GM12874 (cell line): Measurements from ENCODE around the gene TBC1D19.

Experiments used
- TF ChIP-seq, protein P1 (sequence below): IDR thresholded peaks from 2 replicates; pipeline ENCODE4 v1.5.1; 2011; ENCODE audit warnings: low read depth, mild to moderate bottlenecking, control low read depth, low read length, moderate library complexity; ENCODE audit not compliant: insufficient read depth

The TBC1D19 gene

DNA sequence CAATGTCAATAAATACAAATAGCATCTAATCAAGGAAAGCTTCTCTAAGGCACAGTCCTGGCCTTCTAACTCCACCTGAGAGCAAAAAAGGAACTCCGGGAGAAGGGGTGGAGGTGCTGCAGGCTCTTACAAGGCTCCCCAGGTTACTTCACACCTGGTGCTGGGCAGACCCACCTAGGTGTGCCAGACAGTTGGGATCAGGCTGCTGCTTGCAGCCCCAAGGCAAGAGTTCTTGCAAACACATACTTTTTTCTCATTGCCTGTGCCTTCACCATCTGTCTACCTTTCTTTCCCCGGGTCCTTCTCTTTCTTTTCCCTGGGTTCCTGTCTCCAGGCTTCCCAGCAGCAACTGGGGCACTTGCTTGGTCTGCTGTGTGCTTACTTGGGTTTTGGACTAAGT, 195.3 kb downstream of the TBC1D19 start:
- TF ChIP-seq, protein P1, sequence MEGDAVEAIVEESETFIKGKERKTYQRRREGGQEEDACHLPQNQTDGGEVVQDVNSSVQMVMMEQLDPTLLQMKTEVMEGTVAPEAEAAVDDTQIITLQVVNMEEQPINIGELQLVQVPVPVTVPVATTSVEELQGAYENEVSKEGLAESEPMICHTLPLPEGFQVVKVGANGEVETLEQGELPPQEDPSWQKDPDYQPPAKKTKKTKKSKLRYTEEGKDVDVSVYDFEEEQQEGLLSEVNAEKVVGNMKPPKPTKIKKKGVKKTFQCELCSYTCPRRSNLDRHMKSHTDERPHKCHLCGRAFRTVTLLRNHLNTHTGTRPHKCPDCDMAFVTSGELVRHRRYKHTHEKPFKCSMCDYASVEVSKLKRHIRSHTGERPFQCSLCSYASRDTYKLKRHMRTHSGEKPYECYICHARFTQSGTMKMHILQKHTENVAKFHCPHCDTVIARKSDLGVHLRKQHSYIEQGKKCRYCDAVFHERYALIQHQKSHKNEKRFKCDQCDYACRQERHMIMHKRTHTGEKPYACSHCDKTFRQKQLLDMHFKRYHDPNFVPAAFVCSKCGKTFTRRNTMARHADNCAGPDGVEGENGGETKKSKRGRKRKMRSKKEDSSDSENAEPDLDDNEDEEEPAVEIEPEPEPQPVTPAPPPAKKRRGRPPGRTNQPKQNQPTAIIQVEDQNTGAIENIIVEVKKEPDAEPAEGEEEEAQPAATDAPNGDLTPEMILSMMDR, result no peak

DNA sequence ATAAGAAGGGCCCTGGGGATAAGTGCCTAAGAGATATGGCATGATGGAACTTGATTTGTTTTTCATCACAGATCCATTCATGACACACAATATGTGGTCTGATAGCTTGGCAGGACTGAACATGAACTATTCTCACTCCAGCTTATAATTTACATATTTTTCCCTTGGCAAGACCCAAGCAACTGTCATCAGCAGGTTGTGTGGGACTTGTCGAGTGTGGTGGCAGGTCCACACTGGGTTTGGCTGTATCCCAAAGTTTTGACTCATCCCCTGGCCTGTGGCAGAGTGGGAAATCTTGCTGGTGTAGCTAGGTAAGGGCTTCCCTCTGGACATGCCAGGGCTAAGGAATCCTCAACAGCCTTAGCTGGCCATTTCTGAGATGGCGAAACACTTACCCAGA, 195.8 kb downstream of the TBC1D19 start:
- TF ChIP-seq, protein P1, result no peak

DNA sequence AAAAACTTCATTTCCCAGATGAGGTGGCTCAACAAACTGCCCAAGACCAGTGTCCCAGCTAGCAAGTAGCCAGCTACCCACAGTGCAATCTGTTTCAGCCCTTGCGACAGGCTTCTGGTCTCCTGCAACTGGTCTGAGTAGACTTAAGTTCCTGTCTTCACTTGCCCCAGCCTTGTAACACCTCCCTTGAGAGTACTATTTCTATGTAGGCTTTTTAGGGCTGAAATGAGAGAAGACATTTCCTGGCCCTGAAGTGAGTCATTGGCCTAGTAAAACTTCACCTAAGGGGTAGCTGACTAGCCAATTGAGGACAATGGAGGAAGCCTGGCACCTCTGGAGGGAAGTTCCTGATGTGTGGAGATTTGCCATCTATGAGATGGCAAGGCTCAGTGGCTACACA, 196.7 kb downstream of the TBC1D19 start:
- TF ChIP-seq, protein P1, result no peak

DNA sequence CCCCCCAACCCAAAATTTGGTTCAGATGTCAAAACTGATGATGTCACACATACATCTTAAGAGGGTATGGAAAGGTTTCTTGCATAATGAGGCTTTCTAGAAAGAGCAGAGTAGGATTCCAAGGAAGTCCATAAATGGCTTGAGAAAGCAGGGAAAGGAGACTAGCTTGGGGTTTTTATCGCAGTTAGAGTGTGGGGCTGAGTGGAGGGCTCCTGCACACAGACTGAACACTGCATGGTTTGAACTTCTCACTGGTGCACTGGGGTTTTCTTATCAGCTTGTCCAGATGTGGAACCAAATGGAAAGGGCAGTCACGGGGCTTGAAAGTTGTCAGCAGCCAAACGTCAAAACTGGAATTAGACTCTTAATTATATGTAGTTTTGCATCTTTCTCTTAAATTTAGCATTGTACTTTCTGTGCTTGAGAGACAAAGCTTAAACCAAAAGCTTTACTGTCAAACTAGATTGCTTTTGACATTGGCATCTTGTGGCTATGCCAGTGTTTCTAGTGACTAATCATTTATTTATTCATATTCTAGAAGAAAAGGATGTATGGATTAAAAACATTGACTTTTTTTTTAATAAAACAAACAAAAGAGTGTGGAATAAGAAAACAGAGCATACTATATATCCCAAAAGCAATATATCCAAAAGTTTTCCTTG, 198.4 kb downstream of the TBC1D19 start:
- TF ChIP-seq, protein P1, result no peak

DNA sequence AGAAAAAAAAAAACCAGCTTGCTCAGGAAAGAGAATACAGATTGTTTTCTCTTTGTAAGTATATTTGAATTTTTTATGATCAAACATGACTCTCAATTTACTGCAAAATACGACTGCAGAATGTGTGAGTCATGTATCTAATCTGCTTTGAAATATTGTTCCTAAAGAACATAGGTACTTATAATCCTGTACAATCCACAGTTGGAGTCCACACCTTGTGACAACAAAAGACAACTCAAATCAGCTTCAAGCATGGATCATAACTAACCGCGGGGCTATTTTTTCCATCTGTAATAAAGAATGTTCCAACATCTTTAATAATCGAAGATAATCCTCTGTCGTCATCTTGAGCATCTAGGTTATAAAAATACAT, 198.9 kb downstream of the TBC1D19 start:
- TF ChIP-seq, protein P1, result no peak

DNA sequence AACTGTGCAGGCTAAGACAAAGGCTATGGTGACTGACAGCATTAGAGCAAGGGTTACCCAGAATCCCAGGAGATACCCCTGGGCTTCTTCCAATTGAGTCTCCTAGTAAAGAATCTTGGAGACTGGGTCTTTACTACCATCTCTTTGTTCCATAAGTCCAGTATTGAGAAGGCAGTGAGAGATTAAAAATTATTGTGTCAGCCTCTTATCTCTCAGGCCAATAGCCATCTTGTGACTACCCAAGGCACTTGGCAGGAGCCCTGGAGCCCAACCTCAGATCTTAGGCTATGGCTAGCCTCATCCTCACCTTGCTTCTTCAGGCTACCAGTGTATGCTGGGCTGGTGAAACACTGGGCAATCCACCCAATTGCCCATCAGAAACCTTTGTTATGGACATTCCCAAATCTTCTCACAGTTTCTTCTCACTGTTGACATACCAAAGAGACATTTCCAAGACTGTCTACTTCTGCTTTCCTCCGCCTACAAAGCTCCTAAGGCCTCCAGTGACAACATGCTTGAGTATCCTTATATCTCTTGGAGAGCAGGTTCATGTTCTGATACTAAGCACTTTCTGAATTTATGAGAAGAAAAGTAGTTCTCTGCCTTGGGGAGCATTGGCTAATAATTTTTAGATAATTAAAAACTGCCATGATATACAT, 200.5 kb downstream of the TBC1D19 start:
- TF ChIP-seq, protein P1, result no peak

DNA sequence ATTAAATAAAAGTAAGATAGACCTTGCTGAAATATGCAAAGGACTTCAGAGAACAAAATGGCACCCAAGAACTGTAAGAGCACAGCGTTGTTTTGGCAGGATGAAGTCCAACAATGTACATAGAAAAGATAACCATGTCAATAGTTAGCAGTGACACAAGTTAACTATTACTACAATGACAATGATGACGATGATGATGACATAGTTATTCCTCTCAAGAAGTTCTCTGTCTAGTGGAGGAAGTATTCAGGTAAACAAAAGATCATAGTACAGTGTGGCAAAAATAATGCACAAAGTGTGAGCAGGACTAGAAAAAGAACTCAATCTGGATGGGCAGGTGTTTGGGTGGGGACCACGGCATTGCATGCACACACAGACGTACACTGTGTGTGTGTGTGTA, 201.4 kb downstream of the TBC1D19 start:
- TF ChIP-seq, protein P1, result no peak
